Activated T-cell treated with anti-CD3 and anti-CD28 coated beads for 48 hours (primary cell): ENCODE data around the gene TMEM40.
"Not testable (repeated sequence)": the region's sequence is repeated elsewhere in the genome, so short reads cannot be mapped to it uniquely, and the experiment has no call there.

Experiments used
- DNase-seq: peaks from one replicate; pipeline ENCODE4 v3.0.0-alpha.2; 2020; ENCODE audit warnings: low read depth

The TMEM40 gene

GRCh38 chr3:12759097-12759679 is at the start of gene TMEM40:
TMEM40 (minus strand) TSS chr3:12759259; CDS start chr3:12749832, 9,427 bp downstream.
- DNase-seq = no peak

- no peak for DNase-seq
Observed at GRCh38 chr3:12808587-12808986, 49.5 kb upstream of the TMEM40 start.

- no peak for DNase-seq
Observed at GRCh38 chr3:12807601-12808359, 48.7 kb upstream of the TMEM40 start.

- no peak for DNase-seq
Observed at GRCh38 chr3:12807066-12807465, 48.0 kb upstream of the TMEM40 start.

GRCh38 chr3:12803371-12803770 is 44.3 kb upstream of the TMEM40 start:
- no peak for DNase-seq

GRCh38 chr3:12799525-12800440 is 40.7 kb upstream of the TMEM40 start:
- DNase-seq = no peak

GRCh38 chr3:12798559-12799179 is 39.6 kb upstream of the TMEM40 start:
- no peak for DNase-seq

- no peak for DNase-seq
Observed at GRCh38 chr3:12797892-12798558, 39.0 kb upstream of the TMEM40 start.

- DNase-seq = no peak
Observed at GRCh38 chr3:12797124-12797891, 38.2 kb upstream of the TMEM40 start.

- DNase-seq = peak; percentile 33
Observed at GRCh38 chr3:12796171-12797123, 37.4 kb upstream of the TMEM40 start, which contains the start of gene CAND2. CAND2 (plus strand) TSS chr3:12796680; CDS start chr3:12796721, 41 bp downstream.

GRCh38 chr3:12793701-12794100 is 34.6 kb upstream of the TMEM40 start:
- no peak for DNase-seq

GRCh38 chr3:12791430-12791829 is 32.4 kb upstream of the TMEM40 start:
- no peak for DNase-seq

GRCh38 chr3:12787967-12788690 is 29.1 kb upstream of the TMEM40 start:
- DNase-seq = not testable (repeated sequence)

GRCh38 chr3:12787346-12787745 is 28.3 kb upstream of the TMEM40 start:
- peak; percentile 40 for DNase-seq

- DNase-seq = no peak
Observed at GRCh38 chr3:12785096-12785495, 26.0 kb upstream of the TMEM40 start.

GRCh38 chr3:12782172-12782815 is 23.2 kb upstream of the TMEM40 start:
- DNase-seq = no peak

- no peak for DNase-seq
Observed at GRCh38 chr3:12780751-12781150, 21.7 kb upstream of the TMEM40 start.

- DNase-seq = no peak
Observed at GRCh38 chr3:12777171-12777570, 18.1 kb upstream of the TMEM40 start.
